HepG2 (cell line): Measurements from ENCODE around the gene HADH. TPM values are rescaled to one million over a fixed set of nuclear protein-coding genes. Genes with fewer than 3 reads are reported as not detected.

Source experiments
- CAMTA2 ChIP-seq: sonication (generic); formaldehyde crosslinking; IDR thresholded peaks from 2 replicates; pipeline ENCODE4 v1.4.0; 2020; ENCODE audit warnings: mild to moderate bottlenecking, missing genetic modification reagents, borderline replicate concordance
- HNF4A ChIP-seq: sonication (generic); formaldehyde crosslinking; IDR thresholded peaks from 2 replicates; pipeline ENCODE4 v1.4.0; 2020; ENCODE audit warnings: missing genetic modification reagents
- MED1 ChIP-seq: sonication (generic); formaldehyde crosslinking; IDR thresholded peaks from 2 replicates; pipeline ENCODE4 v1.4.0; 2020; ENCODE audit warnings: missing genetic modification reagents
- MIER3 ChIP-seq: IDR thresholded peaks from 2 replicates; pipeline ENCODE4 v1.6.1; 2016; ENCODE audit warnings: missing compliant biosample characterization, borderline replicate concordance
- NONO ChIP-seq, 2 experiments: fragments of 450-650 bp in 1 of 2; sonication (generic) in 1 of 2; formaldehyde crosslinking in 1 of 2; IDR thresholded peaks in 1 of 2; conservative IDR thresholded peaks in 1 of 2; 2 replicates each; pipeline versions ENCODE4 v1.6.1 to v1.8.0; 2017 to 2022; ENCODE audit warnings: mild to moderate bottlenecking in 1 of 2, missing genetic modification reagents in 1 of 2, moderate library complexity in 1 of 2
- RELA ChIP-seq: sonication (generic); formaldehyde crosslinking; IDR thresholded peaks from 2 replicates; pipeline ENCODE4 v1.4.0; 2020; ENCODE audit warnings: missing genetic modification reagents
- SATB2 ChIP-seq: sonication (generic); formaldehyde crosslinking; IDR thresholded peaks from 2 replicates; pipeline ENCODE4 v1.5.0; 2020; ENCODE audit warnings: missing genetic modification reagents
- SIX4 ChIP-seq: sonication (generic); formaldehyde crosslinking; IDR thresholded peaks from 2 replicates; pipeline ENCODE4 v1.4.0; 2020; ENCODE audit warnings: missing genetic modification reagents
- TGIF2 ChIP-seq: IDR thresholded peaks from 2 replicates; pipeline ENCODE4 v1.6.1; 2016; ENCODE audit warnings: control low read depth, missing compliant biosample characterization
- ZBTB8A ChIP-seq: sonication (generic); formaldehyde crosslinking; IDR thresholded peaks from 2 replicates; pipeline ENCODE4 v1.4.0; 2020; ENCODE audit warnings: mild to moderate bottlenecking, low read depth, missing genetic modification reagents, borderline replicate concordance
- ZFP62 ChIP-seq: sonication (generic); formaldehyde crosslinking; IDR thresholded peaks from 2 replicates; pipeline ENCODE4 v1.4.0; 2020; ENCODE audit warnings: missing genetic modification reagents
- ZKSCAN1 ChIP-seq: fragments of 150-350 bp; IDR thresholded peaks from 2 replicates; pipeline ENCODE4 v1.6.1; 2014; ENCODE audit warnings: low read length
- ZNF329 ChIP-seq: sonication (generic); formaldehyde crosslinking; IDR thresholded peaks from 2 replicates; pipeline ENCODE4 v1.9.0; 2021; ENCODE audit warnings: low read depth, mild to moderate bottlenecking, missing genetic modification reagents
- ZNF337 ChIP-seq: sonication (generic); formaldehyde crosslinking; IDR thresholded peaks from 2 replicates; pipeline ENCODE4 v1.5.1; 2020; ENCODE audit warnings: missing genetic modification reagents, low read depth, mild to moderate bottlenecking, borderline replicate concordance
- ZNF720 ChIP-seq: sonication (generic); formaldehyde crosslinking; IDR thresholded peaks from 2 replicates; pipeline ENCODE4 v1.4.0; 2020; ENCODE audit warnings: missing genetic modification reagents
- ZNF724P ChIP-seq: sonication (generic); formaldehyde crosslinking; IDR thresholded peaks from 2 replicates; pipeline ENCODE4 v1.8.0; 2022; ENCODE audit warnings: missing genetic modification reagents, borderline replicate concordance
- ZNF737 ChIP-seq: sonication (generic); formaldehyde crosslinking; IDR thresholded peaks from 2 replicates; pipeline ENCODE4 v1.5.0; 2020; ENCODE audit warnings: missing genetic modification reagents, mild to moderate bottlenecking, borderline replicate concordance
- ZNF792 ChIP-seq: IDR thresholded peaks from 2 replicates; pipeline ENCODE4 v1.6.1; 2016
- ZNF816 ChIP-seq: sonication (generic); formaldehyde crosslinking; IDR thresholded peaks from 2 replicates; pipeline ENCODE4 v1.8.0; 2022; ENCODE audit warnings: missing genetic modification reagents, mild to moderate bottlenecking, borderline replicate concordance
- ZSCAN30 ChIP-seq: sonication (generic); formaldehyde crosslinking; IDR thresholded peaks from 2 replicates; pipeline ENCODE4 v1.5.0; 2020; ENCODE audit warnings: mild to moderate bottlenecking, missing genetic modification reagents
- polyA plus RNA-seq, 8 experiments: library from polyadenylated mRNA; depleted of rRNA in 3 of 8; stranded (reverse) in 7 of 8; unstranded in 1 of 8; fragments of >200 nt; fragmentation: Illumina TruSeq in 4 of 8; extraction: Trizol in 4 of 8; gene quantifications; 2 replicates each; pipeline versions ENCODE4 v1.2.1 to v1.2.3, GENCODE V29; 2011 to 2016; ENCODE audit warnings: low read depth in 4 of 8, missing spikeins in 1 of 8, mixed read lengths in 1 of 8; ENCODE audit not compliant: insufficient read depth in 1 of 8
- total RNA-seq, 5 experiments: library from RNA; depleted of rRNA; stranded (reverse); fragments of >200 nt; fragmentation: Illumina TruSeq; extraction: Trizol; gene quantifications; 2 replicates each; pipeline ENCODE4 v1.2.3, GENCODE V29; 2016; ENCODE audit warnings: low read depth in 1 of 5
- TF ChIP-seq, protein P1 (sequence below): sonication (generic); IDR thresholded peaks from 2 replicates; pipeline ENCODE4 v1.6.1; 2016; ENCODE audit warnings: low read depth, borderline replicate concordance
- TF ChIP-seq, protein P2 (sequence below), 2 experiments: IDR thresholded peaks; 2 replicates each; pipeline ENCODE4 v1.6.1; 2011 to 2012; ENCODE audit warnings: low read length in 2 of 2, borderline replicate concordance in 1 of 2, low read depth in 1 of 2, mild to moderate bottlenecking in 1 of 2, moderate library complexity in 1 of 2
- TF ChIP-seq, protein P3 (sequence below): fragments of 450-650 bp; IDR thresholded peaks from 2 replicates; pipeline ENCODE4 v1.6.1; 2017
- TF ChIP-seq, protein P4 (sequence below): sonication (generic); formaldehyde crosslinking; IDR thresholded peaks from 2 replicates; pipeline ENCODE4 v1.5.0; 2020; ENCODE audit warnings: mild to moderate bottlenecking, missing genetic modification reagents

The HADH gene
- total and polyA plus RNA-seq, 2 of the 13 experiments (the other 11 are each of a cell fraction or from before 2014, with no cell fraction given), result 29.6 to 33.9 TPM

DNA sequence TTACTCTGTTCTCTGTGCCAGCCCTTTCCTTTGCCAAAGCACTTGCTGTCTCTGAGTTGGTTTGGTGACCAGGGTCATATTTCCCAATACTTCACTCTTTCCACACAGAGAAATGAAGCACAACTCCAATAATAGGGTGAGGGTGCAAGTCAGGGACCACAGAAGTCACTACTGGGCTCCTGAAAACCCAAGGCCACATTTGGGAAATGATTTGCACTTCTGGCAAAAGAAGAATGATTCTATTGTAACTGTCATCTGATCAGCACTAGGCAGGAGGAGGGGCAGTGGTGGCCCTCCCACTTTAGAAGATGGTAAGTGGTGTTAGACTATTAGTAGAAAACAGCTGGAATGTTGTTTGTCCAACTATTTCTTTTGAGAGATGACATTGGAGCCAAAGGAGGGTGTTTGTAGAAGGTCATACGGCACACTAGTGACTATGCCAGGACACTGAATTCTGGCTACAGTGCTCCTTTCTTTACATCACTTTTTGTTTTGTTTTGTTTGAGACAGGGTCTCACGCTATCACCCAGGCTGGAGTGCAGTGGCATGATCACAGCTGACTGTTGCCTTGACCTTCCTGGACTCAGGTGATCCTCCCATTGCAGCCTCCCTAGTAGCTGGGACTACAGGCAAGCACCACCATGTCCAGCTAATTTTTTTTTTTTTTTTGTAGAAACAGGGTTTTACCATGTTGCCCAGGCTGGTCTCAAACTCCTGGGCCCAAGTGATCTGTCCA is 10.8 kb upstream of the HADH start (continued):
- TF ChIP-seq ZNF329 (no peak), ZNF737 (CRISPR knock-in tag) (no peak), SATB2 (no peak), SIX4 (CRISPR knock-in tag) (peak; percentile 63), ZFP62 (no peak), ZNF720 (CRISPR knock-in tag) (no peak), RELA (CRISPR knock-in tag) (no peak), ZSCAN30 (no peak), NONO (IDR thresholded peaks at IDR 0.05) (no peak), NONO (CRISPR knock-in tag; conservative IDR thresholded peaks at IDR 0.05) (no peak), TGIF2 (no peak), MED1 (CRISPR knock-in tag) (no peak), MIER3 (CRISPR knock-in tag) (no peak), ZNF724P (no peak), ZNF337 (CRISPR knock-in tag) (no peak), HNF4A (CRISPR knock-in tag) (peak; percentile 24), CAMTA2 (no peak), ZKSCAN1 (no peak), ZNF792 (CRISPR knock-in tag) (no peak), ZBTB8A (CRISPR knock-in tag) (no peak), ZNF816 (CRISPR knock-in tag) (no peak)
- TF ChIP-seq, protein P1, sequence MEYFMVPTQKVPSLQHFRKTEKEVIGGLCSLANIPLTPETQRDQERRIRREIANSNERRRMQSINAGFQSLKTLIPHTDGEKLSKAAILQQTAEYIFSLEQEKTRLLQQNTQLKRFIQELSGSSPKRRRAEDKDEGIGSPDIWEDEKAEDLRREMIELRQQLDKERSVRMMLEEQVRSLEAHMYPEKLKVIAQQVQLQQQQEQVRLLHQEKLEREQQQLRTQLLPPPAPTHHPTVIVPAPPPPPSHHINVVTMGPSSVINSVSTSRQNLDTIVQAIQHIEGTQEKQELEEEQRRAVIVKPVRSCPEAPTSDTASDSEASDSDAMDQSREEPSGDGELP, result peak; percentile 71; the same call in 1 of the 2 replicates
- TF ChIP-seq, protein P2, sequence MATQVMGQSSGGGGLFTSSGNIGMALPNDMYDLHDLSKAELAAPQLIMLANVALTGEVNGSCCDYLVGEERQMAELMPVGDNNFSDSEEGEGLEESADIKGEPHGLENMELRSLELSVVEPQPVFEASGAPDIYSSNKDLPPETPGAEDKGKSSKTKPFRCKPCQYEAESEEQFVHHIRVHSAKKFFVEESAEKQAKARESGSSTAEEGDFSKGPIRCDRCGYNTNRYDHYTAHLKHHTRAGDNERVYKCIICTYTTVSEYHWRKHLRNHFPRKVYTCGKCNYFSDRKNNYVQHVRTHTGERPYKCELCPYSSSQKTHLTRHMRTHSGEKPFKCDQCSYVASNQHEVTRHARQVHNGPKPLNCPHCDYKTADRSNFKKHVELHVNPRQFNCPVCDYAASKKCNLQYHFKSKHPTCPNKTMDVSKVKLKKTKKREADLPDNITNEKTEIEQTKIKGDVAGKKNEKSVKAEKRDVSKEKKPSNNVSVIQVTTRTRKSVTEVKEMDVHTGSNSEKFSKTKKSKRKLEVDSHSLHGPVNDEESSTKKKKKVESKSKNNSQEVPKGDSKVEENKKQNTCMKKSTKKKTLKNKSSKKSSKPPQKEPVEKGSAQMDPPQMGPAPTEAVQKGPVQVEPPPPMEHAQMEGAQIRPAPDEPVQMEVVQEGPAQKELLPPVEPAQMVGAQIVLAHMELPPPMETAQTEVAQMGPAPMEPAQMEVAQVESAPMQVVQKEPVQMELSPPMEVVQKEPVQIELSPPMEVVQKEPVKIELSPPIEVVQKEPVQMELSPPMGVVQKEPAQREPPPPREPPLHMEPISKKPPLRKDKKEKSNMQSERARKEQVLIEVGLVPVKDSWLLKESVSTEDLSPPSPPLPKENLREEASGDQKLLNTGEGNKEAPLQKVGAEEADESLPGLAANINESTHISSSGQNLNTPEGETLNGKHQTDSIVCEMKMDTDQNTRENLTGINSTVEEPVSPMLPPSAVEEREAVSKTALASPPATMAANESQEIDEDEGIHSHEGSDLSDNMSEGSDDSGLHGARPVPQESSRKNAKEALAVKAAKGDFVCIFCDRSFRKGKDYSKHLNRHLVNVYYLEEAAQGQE (IDR thresholded peaks at IDR 0.05; ENCODE audit: borderline replicate concordance in 1 of 2, low read depth in 1 of 2, low read length in 2 of 2), result no peak
- TF ChIP-seq, protein P3, sequence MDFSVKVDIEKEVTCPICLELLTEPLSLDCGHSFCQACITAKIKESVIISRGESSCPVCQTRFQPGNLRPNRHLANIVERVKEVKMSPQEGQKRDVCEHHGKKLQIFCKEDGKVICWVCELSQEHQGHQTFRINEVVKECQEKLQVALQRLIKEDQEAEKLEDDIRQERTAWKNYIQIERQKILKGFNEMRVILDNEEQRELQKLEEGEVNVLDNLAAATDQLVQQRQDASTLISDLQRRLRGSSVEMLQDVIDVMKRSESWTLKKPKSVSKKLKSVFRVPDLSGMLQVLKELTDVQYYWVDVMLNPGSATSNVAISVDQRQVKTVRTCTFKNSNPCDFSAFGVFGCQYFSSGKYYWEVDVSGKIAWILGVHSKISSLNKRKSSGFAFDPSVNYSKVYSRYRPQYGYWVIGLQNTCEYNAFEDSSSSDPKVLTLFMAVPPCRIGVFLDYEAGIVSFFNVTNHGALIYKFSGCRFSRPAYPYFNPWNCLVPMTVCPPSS, result no peak
- TF ChIP-seq, protein P4, sequence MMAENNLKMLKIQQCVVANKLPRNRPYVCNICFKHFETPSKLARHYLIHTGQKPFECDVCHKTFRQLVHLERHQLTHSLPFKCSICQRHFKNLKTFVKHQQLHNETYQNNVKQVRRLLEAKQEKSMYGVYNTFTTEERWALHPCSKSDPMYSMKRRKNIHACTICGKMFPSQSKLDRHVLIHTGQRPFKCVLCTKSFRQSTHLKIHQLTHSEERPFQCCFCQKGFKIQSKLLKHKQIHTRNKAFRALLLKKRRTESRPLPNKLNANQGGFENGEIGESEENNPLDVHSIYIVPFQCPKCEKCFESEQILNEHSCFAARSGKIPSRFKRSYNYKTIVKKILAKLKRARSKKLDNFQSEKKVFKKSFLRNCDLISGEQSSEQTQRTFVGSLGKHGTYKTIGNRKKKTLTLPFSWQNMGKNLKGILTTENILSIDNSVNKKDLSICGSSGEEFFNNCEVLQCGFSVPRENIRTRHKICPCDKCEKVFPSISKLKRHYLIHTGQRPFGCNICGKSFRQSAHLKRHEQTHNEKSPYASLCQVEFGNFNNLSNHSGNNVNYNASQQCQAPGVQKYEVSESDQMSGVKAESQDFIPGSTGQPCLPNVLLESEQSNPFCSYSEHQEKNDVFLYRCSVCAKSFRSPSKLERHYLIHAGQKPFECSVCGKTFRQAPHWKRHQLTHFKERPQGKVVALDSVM (CRISPR knock-in tag), result peak; percentile 95
